HCT116 (cell line): Measurements from ENCODE around the gene KSR1. TPM values are rescaled to one million over a fixed set of nuclear protein-coding genes. Genes with fewer than 3 reads are reported as not detected.
A peak's percentile ranks its signal among the peaks of the same experiment; 100 is the strongest.

Experiments used
- ATAC-seq: fragments of 200-7000 bp; cut with Tn5 transposase; 2 replicates; pipeline ENCODE4 v1.9.1; 2020; ENCODE audit warnings: mild to moderate bottlenecking, moderate library complexity
- BruUV-seq: library from RNA; stranded (reverse); fragments of 400-500 nt; replicated peaks from 2 replicates; lab custom pipeline; 2021; lab: Mats Ljungman, UMichigan
- CTCF ChIA-PET: fragments of 300-600 bp; sonication (Branson Sonifier 250); formaldehyde crosslinking; loops from one replicate; lab custom pipeline; 2021; ENCODE audit warnings: antibody characterized with exemption; lab: Charles Lee
- POLR2A ChIA-PET: fragments of 300-600, 350-600 bp; sonication (Branson Sonifier 250); formaldehyde crosslinking; loops from one replicate; lab custom pipeline; 2021; ENCODE audit warnings: antibody characterized with exemption; lab: Charles Lee
- RAD21 ChIA-PET, 2 experiments: fragments of 300-600 bp; sonication (Branson Sonifier 250); formaldehyde crosslinking; loops; one replicate each; lab custom pipeline; 2023; ENCODE audit warnings: low total read pairs in 2 of 2; ENCODE audit not compliant: uncharacterized antibody in 2 of 2, unreplicated experiment in 2 of 2, low non-redundant PET in 1 of 2; lab: Charles Lee
- DNase-seq: peaks from one replicate; pipeline ENCODE4 v3.0.0-alpha.2; 2010; ENCODE audit warnings: low read depth, low spot score
- H2AFZ ChIP-seq: fragments of 200-600 bp; shearing (Covaris generic), sonication (generic); 2 replicates; pipeline ENCODE4 v1.6.1; 2017; ENCODE audit warnings: low read depth, mixed run types, mixed read lengths, antibody characterized with exemption, low read length; ENCODE audit not compliant: poor library complexity, severe bottlenecking
- H3K27ac ChIP-seq: 2 replicates; pipeline ENCODE4 v1.5.1; 2012; ENCODE audit warnings: low read depth, low read length
- H3K27me3 ChIP-seq: fragments of 200-600 bp; sonication (generic); 2 replicates; pipeline ENCODE4 v1.6.1; 2016; ENCODE audit warnings: mixed run types, low read length, mixed read lengths; ENCODE audit not compliant: insufficient read depth
- H3K36me3 ChIP-seq, 2 experiments: fragments of 200-500 bp in 1 of 2; fragments of 200-600 bp in 1 of 2; sonication (Bioruptor generic) in 1 of 2; sonication (generic) in 1 of 2; 2 replicates each; pipeline versions ENCODE4 v1.5.1 to v1.6.1; 2014 to 2016; ENCODE audit warnings: low read length in 2 of 2, inconsistent platforms in 1 of 2, mixed read lengths in 1 of 2, mixed run types in 1 of 2; ENCODE audit not compliant: insufficient read depth in 2 of 2, control insufficient read depth in 1 of 2
- H3K4me1 ChIP-seq, 2 experiments: fragments of 200-600 bp in 1 of 2; sonication (generic) in 1 of 2; 2 replicates each; pipeline versions ENCODE4 v1.5.1 to v1.6.1; 2012 to 2017; ENCODE audit warnings: low read length in 2 of 2, inconsistent platforms in 1 of 2, mild to moderate bottlenecking in 1 of 2, mixed read lengths in 1 of 2, mixed run types in 1 of 2, moderate library complexity in 1 of 2; ENCODE audit not compliant: insufficient read depth in 2 of 2, control insufficient read depth in 1 of 2
- H3K4me2 ChIP-seq: fragments of 200-600 bp; sonication (generic); 2 replicates; pipeline ENCODE4 v1.6.1; 2017; ENCODE audit warnings: mixed run types, low read length, mixed read lengths
- H3K4me3 ChIP-seq, 2 experiments: fragments of 200-600 bp in 1 of 2; sonication (generic) in 1 of 2; replicated peaks in 1 of 2; 2 replicates each; pipeline ENCODE4 v1.5.1; 2011 to 2016; ENCODE audit warnings: low read length in 2 of 2, control low read depth in 1 of 2, low read depth in 1 of 2, mild to moderate bottlenecking in 1 of 2, mixed read lengths in 1 of 2, mixed run types in 1 of 2
- H3K79me2 ChIP-seq: fragments of 200-600 bp; sonication (generic); 2 replicates; pipeline ENCODE4 v1.6.1; 2017; ENCODE audit warnings: mild to moderate bottlenecking, mixed run types, low read length, moderate library complexity, mixed read lengths; ENCODE audit not compliant: insufficient read depth
- H3K9ac ChIP-seq: fragments of 200-600 bp; sonication (generic); 2 replicates; pipeline ENCODE4 v1.6.1; 2016; ENCODE audit warnings: low read length, mixed read lengths
- H3K9me2 ChIP-seq: fragments of 200-600 bp; sonication (generic), shearing (Covaris generic); 2 replicates; pipeline ENCODE4 v1.6.1; 2017; ENCODE audit warnings: mixed run types, mild to moderate bottlenecking, moderate library complexity; ENCODE audit not compliant: insufficient read depth
- H3K9me3 ChIP-seq, 2 experiments: fragments of 200-500 bp in 1 of 2; fragments of 200-600 bp in 1 of 2; sonication (Bioruptor generic) in 1 of 2; sonication (generic) in 1 of 2; 2 replicates each; pipeline ENCODE4 v1.6.1; 2014 to 2017; ENCODE audit warnings: low read length in 2 of 2, mixed read lengths in 2 of 2, inconsistent platforms in 1 of 2, low read depth in 1 of 2, mild to moderate bottlenecking in 1 of 2, mixed run types in 1 of 2, moderate library complexity in 1 of 2; ENCODE audit not compliant: control insufficient read depth in 1 of 2, insufficient read depth in 1 of 2
- H4K20me1 ChIP-seq: fragments of 200-600 bp; sonication (generic), shearing (Covaris generic); 2 replicates; pipeline ENCODE4 v1.6.1; 2017; ENCODE audit warnings: mixed run types, mild to moderate bottlenecking, moderate library complexity; ENCODE audit not compliant: insufficient read depth
- CBX3 ChIP-seq: IDR thresholded peaks from 2 replicates; pipeline ENCODE4 v1.6.1; 2012; ENCODE audit warnings: low read depth
- CEBPB ChIP-seq: IDR thresholded peaks from 2 replicates; pipeline ENCODE4 v1.6.1; 2012; ENCODE audit warnings: low read depth
- ELF1 ChIP-seq: IDR thresholded peaks from 2 replicates; pipeline ENCODE4 v1.6.1; 2012; ENCODE audit warnings: low read depth, borderline replicate concordance
- EZH2 ChIP-seq: fragments of 200-600 bp; sonication (generic); IDR thresholded peaks from 2 replicates; pipeline ENCODE4 v1.6.1; 2017; ENCODE audit warnings: antibody characterized with exemption, mixed run types
- EZH2phosphoT487 ChIP-seq: fragments of 200-600 bp; IDR thresholded peaks from 2 replicates; pipeline ENCODE4 v1.6.1; 2018; ENCODE audit warnings: antibody characterized with exemption, borderline replicate concordance
- FOSL1 ChIP-seq: IDR thresholded peaks from 2 replicates; pipeline ENCODE4 v1.6.1; 2012; ENCODE audit warnings: low read depth
- JUND ChIP-seq: IDR thresholded peaks from 2 replicates; pipeline ENCODE4 v1.6.1; 2012
- MAX ChIP-seq: IDR thresholded peaks from 2 replicates; pipeline ENCODE4 v1.6.1; 2012
- POLR2A ChIP-seq: IDR thresholded peaks from 2 replicates; pipeline ENCODE4 v1.7.0; 2011; ENCODE audit warnings: borderline replicate concordance; ENCODE audit not compliant: insufficient read depth, insufficient read length; ENCODE audit errors: extremely low read depth
- REST ChIP-seq: IDR thresholded peaks from 2 replicates; pipeline ENCODE4 v1.6.1; 2012; ENCODE audit warnings: low read depth
- SRF ChIP-seq: IDR thresholded peaks from 2 replicates; pipeline ENCODE4 v1.6.1; 2012; ENCODE audit warnings: low read depth
- TCF7L2 ChIP-seq: IDR thresholded peaks from 2 replicates; pipeline ENCODE4 v1.7.0; 2011; ENCODE audit warnings: borderline replicate concordance, inconsistent platforms; ENCODE audit not compliant: insufficient read depth, insufficient read length; ENCODE audit errors: extremely low read depth
- ZFX ChIP-seq: fragments of 450-650 bp; IDR thresholded peaks from 2 replicates; pipeline ENCODE4 v1.6.1; 2017
- ZNF274 ChIP-seq: fragments of 200-500 bp; sonication (Bioruptor generic); IDR thresholded peaks from 2 replicates; pipeline ENCODE4 v1.6.1; 2014; ENCODE audit warnings: mild to moderate bottlenecking, low read depth, low read length, inconsistent platforms
- intact Hi-C: fragments of 100-400 bp; cut with micrococcal nuclease; formaldehyde crosslinking; loops from 2 replicates; pipeline ENCODE4 v1.10.0; 2022
- total RNA-seq: library from RNA; stranded (reverse); gene quantifications from one replicate; pipeline ENCODE4 v1.2.1, GENCODE V29; 2021; ENCODE audit not compliant: unreplicated experiment

Gene KSR1
- total RNA-seq, 1 experiment from 2014 or later = 16.5 TPM

- H3K4me2 ChIP-seq = peak overlapping the region; percentile 37
- no peaks in the 10 kb centered on the region for H3K36me3 ChIP-seq
- CTCF ChIA-PET = interaction anchor here (1.2 kb wide), 1 partner anchor 341 kb away, joined by 3 read pairs; no protein-coding TSS in a partner anchor
- no peaks in the 10 kb centered on the region for H3K79me2 ChIP-seq
- H3K9ac ChIP-seq = peak overlapping the region; percentile 40
- no peak for DNase-seq
- TF ChIP-seq FOSL1 = no peak
- TF ChIP-seq CEBPB = no peak
- no peak for TF ChIP-seq EZH2
- TF ChIP-seq ZFX = no peak
- no peak for TF ChIP-seq POLR2A
- no peak for TF ChIP-seq TCF7L2
- TF ChIP-seq SRF = no peak
- TF ChIP-seq, all 23 proteins: peak for 0
- no peaks in the 10 kb centered on the region for H3K9me2 ChIP-seq
- peak; percentile 21; the same call in 1 of the 2 replicates for ATAC-seq
- H3K27me3 ChIP-seq = no peaks in the 10 kb centered on the region
- no peak overlapping the region for H3K4me3 ChIP-seq
- ChIA-PET POLR2A (no interaction called here), RAD21 (interaction anchor here in 1 of 2 experiments (0.7 kb wide), 1 partner anchor 164 kb away, joined by 3 read pairs; no protein-coding TSS in a partner anchor)
- intact Hi-C loops = no loop called here
- H4K20me1 ChIP-seq = no peaks in the 10 kb centered on the region
- no TSS peak for BruUV-seq
- peak overlapping the region; percentile 68 for H3K27ac ChIP-seq
- peaks cover 51 to 67% of the 10 kb centered on the region in 2 experiments for H3K4me1 ChIP-seq
- no peaks in the 10 kb centered on the region for H3K9me3 ChIP-seq
- no peak overlapping the region for H2AFZ ChIP-seq
Observed at GRCh38 chr17:27577121-27577761, 121.0 kb downstream of the KSR1 start.

- Histone ChIP-seq H3K36me3 (no peaks in the 10 kb centered on the region), H3K4me3 (peak overlapping the region in 1 of 2 experiments; percentile 9; a peak in 2 of 4 replicates), H4K20me1 (no peaks in the 10 kb centered on the region), H3K9ac (peak overlapping the region; percentile 40), H3K79me2 (no peaks in the 10 kb centered on the region), H3K27me3 (no peaks in the 10 kb centered on the region), H3K27ac (peak overlapping the region; percentile 68), H2AFZ (no peak overlapping the region), H3K9me2 (no peaks in the 10 kb centered on the region), H3K9me3 (no peaks in the 10 kb centered on the region), H3K4me1 (peaks cover 51 to 67% of the 10 kb centered on the region in 2 experiments), H3K4me2 (peak overlapping the region; percentile 63)
- CTCF ChIA-PET = interaction anchor here (0.5 to 1.3 kb wide), 5 partner anchors 22 to 342 kb away, joined by 3 to 9 read pairs (median 3); no protein-coding TSS in a partner anchor
- RAD21 ChIA-PET = interaction anchor here in 1 of 2 experiments (1.1 kb wide), 1 partner anchor 122 kb away, joined by 3 read pairs; the partner anchor contains the start of gene KSR1
- POLR2A ChIA-PET = interaction anchor here (1.0 to 1.1 kb wide), 2 partner anchors 15 to 17 kb away, joined by 3 to 5 read pairs; no protein-coding TSS in a partner anchor
- TF ChIP-seq REST (no peak), JUND (no peak), POLR2A (no peak), TCF7L2 (no peak), CBX3 (no peak), ZNF274 (no peak), MAX (no peak), EZH2phosphoT487 (no peak), ELF1 (no peak), CEBPB (no peak)
- intact Hi-C loops = no loop called here
- no TSS peak for BruUV-seq
- ATAC-seq = 0 out of 2 replicates have a peak, but pooled peaks have one; percentile 13
- DNase-seq = no peak
Observed at GRCh38 chr17:27577884-27578717, 121.9 kb downstream of the KSR1 start.
